ENCODE data around the gene ZP3.
"Not testable (repeated sequence)": the region's sequence is repeated elsewhere in the genome, so short reads cannot be mapped to it uniquely, and the experiment has no call there.

ZP3 gene

GRCh38 chr7:76405738-76406137 is 19.0 kb upstream of the ZP3 start:
- DNase-seq (ENCODE audit: low spot score): no peak

DNA sequence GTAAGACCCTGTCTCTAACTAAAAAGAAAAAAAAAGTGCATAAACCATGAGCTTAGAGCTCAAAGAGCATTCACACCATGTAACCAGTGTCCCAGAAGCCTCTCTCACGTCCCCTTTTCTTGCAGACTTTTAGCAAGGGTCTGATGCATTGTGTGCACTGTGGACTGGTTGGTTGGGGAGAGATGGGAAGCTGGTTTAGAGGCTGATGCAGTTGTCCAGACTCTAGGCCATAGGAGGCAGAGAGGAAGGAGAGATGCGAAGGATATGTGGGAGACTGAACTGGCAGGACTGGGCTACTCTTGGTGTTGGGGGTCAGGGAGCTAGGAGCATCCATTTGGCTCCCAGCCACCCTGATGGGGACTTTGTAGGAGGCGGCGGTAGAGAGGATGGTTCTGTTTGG is 17.0 kb upstream of the ZP3 start:
- DNase-seq (ENCODE audit: low spot score): no peak

- no peak for DNase-seq (ENCODE audit: low spot score)
These were observed 16.6 kb upstream of the ZP3 start for GRCh38 chr7:76408121-76408560.

- DNase-seq (ENCODE audit: low spot score): no peak
These were observed 15.2 kb upstream of the ZP3 start, which contains the start of gene SSC4D for GRCh38 chr7:76409537-76409936. TSS of gene SSC4D (minus strand) at chr7:76409697. CDS start at chr7:76404439, 5,258 bp downstream.

- no peak for DNase-seq (ENCODE audit: low spot score)
These were observed 13.1 kb upstream of the ZP3 start for GRCh38 chr7:76411626-76412025.

DNA sequence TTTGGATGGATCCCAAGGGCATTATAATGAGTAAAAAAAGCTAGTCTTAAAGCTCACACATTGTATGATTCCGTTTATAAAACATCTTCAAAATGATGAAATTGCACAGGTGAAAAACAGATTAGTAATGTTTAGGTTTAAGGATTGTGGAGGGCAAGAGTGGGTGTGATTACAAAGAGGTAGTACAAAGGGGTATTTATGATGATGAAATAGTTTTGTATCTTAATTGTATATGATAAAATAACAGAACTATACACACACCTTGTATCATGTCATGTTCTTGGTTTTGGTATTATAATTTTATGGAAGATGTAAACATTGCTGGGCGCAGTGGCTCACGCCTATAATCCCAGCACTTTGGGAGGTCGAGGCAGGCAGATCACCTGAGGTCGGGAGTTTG is 12.5 kb upstream of the ZP3 start:
- DNase-seq (ENCODE audit: low spot score): no peak

DNA sequence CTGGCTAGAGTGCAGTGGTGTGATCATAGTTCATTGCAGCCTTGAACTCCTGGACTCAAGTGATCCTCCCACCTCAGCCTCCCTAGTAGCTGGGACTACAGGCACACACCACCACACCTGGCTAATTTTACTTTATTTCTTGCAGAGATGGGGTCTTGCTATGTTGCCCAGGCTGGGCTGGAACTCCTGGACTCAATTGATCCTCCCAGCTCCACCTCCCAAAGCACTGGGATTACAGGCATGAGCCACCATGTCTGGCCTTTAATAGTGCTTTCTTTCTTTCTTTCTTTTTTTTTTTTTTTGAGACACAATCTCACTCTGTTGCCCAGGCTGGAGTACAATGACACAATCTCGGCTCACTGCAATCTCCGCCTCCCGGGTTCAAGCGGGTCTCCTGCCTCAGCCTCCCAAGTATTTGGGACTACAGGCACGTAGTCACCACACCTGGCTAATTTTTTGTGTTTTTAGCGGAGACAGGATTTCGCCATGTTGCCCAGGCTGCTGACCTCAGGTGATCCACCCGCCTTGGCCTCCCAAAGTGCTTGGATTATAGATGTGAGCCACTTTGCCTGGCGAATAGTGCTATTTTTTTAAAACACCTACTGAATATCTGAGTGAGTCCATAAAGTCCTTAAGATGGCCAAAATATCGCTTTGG is 7.0 kb upstream of the ZP3 start:
- not testable (repeated sequence) for DNase-seq (ENCODE audit: low spot score)

GRCh38 chr7:76421097-76421496 is 3.7 kb upstream of the ZP3 start:
- peak; percentile 95 for DNase-seq (ENCODE audit: low spot score)

GRCh38 chr7:76423666-76424412 is 911 bp upstream of the ZP3 start:
- no peak for DNase-seq (ENCODE audit: low spot score)

DNA sequence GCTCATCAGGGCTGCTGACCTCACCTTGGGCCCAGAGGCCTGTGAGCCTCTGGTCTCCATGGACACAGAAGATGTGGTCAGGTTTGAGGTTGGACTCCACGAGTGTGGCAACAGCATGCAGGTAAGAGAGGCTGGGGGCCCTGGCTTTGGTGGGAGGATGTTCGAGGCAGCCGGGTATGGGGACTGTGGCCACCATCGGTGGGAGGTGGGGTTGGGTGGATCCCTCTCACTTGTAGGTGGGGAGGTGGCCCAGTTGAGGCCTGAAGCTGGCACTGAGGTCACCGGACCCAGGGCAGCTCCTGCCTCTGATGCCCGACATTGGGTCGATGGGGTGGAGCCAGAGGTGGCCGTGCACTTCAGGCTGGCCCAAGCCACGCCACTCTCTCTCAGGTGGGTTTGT is 406 bp downstream of the ZP3 start:
- no peak for DNase-seq (ENCODE audit: low spot score)

GRCh38 chr7:76425558-76425957 is 808 bp downstream of the ZP3 start:
- not testable (repeated sequence) for DNase-seq (ENCODE audit: low spot score)

- no peak for DNase-seq (ENCODE audit: low spot score)
These were observed 1.5 kb downstream of the ZP3 start for GRCh38 chr7:76426246-76426645.

DNA sequence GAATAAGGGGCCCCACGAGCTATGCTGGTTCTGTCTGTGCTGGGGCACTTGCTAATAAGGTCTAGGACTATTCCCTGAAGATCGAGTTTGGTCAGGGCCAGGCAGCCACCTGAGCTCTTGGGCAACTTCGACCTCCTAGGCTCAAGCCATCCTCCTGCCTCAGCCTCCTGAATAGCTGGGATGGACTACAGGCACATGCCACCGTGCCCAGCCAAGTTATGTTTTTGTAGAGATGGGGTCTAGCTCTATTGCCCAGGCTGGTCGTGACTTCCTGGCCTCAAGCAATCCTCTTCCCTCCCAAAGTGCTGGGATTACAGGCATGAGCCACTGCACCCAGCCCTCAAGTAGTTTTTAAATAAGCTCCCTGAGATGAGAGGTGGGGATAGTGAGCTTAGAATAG is 2.9 kb downstream of the ZP3 start:
- no peak for DNase-seq (ENCODE audit: low spot score)

GRCh38 chr7:76428149-76428823 is 3.5 kb downstream of the ZP3 start:
- no peak for DNase-seq (ENCODE audit: low spot score)

GRCh38 chr7:76428868-76429805 is 4.4 kb downstream of the ZP3 start:
- no peak for DNase-seq (ENCODE audit: low spot score)

DNA sequence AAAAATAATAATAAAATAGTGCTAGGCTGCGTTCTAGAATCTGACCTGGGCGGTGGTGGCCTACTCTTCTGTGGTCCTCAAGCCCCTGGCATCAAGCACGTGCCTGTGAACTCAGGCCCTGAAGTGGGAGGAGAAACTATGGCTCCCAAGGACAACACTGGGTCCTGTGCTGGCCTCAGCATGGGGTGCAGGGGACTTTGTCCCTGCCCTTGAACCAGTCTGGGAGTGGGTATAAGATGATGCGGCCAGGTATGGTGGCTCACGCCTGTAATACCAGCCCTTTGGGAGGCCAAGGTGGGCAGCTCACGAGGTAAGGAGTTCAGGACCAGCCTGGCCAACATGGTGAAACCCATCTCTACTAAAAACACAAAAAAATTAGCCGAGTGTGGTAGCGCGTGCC is 5.5 kb downstream of the ZP3 start:
- DNase-seq (ENCODE audit: low spot score): no peak

DNA sequence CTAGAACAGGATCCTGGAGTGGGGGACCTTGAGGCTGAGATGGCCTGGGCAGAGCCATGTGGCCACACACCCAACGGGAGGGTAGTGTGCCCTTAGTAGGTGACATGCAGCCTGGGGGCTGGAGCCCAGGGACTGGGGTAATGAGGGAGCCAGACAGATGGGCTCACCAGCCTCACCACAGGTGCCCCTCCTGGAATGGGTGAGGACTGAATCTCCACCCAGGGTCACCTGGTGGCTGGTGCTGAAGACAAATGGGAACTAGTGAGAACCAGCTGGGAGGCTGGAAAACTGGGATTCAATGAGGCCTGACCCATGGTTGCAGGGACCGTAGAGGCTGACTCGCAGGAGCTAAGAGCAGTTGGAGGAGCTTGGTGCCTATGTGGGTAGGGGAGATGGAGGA is 6.1 kb downstream of the ZP3 start:
- no peak for DNase-seq (ENCODE audit: low spot score)

- peak; percentile 92 for DNase-seq (ENCODE audit: low spot score)
These were observed 13.1 kb downstream of the ZP3 start for GRCh38 chr7:76437873-76438272.

GRCh38 chr7:76439120-76439888 is 14.6 kb downstream of the ZP3 start:
- not testable (repeated sequence) for DNase-seq (ENCODE audit: low spot score)

DNA sequence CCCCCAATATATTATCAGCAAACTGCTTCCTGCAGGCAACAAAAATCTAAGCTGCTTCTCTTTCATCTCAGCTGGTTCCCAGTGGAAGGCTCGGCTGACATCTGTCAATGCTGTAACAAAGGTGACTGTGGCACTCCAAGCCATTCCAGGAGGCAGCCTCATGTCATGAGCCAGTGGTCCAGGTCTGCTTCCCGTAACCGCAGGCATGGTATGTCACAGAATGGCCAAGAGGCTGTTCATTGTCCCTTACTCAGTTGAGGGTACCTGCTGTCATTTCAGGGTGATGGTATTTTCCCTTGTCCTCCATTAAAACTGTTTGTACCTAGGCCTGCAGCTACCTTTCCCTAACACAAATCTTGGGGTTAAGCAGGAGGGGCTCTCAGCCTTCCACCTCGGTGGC is 15.7 kb downstream of the ZP3 start:
- DNase-seq (ENCODE audit: low spot score): not testable (repeated sequence)

DNA sequence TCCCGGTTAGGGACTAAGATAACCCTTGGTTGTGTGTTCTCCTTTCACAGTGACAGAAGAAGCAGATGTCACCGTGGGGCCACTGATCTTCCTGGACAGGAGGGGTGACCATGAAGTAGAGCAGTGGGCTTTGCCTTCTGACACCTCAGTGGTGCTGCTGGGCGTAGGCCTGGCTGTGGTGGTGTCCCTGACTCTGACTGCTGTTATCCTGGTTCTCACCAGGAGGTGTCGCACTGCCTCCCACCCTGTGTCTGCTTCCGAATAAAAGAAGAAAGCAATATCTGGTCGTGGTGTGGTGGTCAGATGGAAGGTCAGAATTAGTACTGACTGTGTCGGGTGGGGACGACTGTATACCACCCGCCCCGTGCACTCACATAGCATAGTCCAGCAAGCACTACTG is 17.0 kb downstream of the ZP3 start:
- DNase-seq (ENCODE audit: low spot score): not testable (repeated sequence)
